Measurements from ENCODE around the gene NDUFS6. TPM values are rescaled to one million over a fixed set of nuclear protein-coding genes. Genes with fewer than 3 reads are reported as not detected.

NDUFS6 gene
- total and polyA plus RNA-seq, 2 of the 4 experiments (the other 2 are of a cell fraction): 10.4 to 69.0 TPM

DNA sequence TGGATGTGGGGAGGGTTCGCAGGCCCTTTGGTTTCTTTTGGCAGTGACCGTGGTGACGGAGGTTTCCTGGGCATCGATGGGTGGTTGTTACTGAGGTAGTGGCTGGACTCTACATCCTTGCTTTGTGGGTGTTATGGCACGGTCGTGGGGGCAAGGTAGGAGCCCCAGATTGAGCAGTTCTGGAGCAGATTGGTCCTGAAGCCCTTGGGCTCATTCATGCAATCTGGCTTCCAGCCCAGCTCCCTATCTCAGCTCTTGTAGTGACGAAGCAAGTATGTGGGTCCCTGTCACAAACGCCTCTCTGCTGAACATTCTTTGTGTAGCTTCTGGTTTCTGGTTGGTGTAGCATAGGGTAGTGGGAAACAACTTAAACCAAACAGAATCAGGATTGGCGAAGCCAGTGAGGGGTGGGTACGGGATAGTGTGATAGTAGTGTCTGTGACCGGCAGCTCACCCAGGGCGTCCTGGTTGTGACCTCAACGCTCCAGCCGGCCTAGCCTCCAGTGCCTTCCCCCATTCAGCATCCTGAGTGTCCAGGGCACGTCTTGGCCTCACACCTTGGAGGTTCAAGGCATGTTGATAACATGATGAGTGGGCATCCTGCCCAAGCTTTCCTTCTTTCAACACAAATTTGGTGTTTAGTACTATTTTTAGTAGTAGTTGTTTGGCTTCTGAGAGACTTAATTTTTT is 2.9 kb downstream of the NDUFS6 start:
- dilution Hi-C loops (cut with HindIII; ENCODE audit: low sequenced_read_pairs, unreplicated experiment): no loop called here
- in situ Hi-C loops (cut with MboI; ENCODE audit: low sequenced_read_pairs): no loop called here
- no peak overlapping the region for H3K14ac ChIP-seq (replicated peaks; ENCODE audit: low read depth, low read length)

More for the DNA sequence above, 2.9 kb downstream of the NDUFS6 start:
- ChIA-PET CTCF (no interaction called here), POLR2A (ENCODE audit: unreplicated experiment) (no interaction called here)
- H2AK5ac ChIP-seq (ENCODE audit: low read depth, low read length): no peak overlapping the region
- H4K8ac ChIP-seq (ENCODE audit: low read depth in 2 of 2, low read length in 2 of 2): no peak overlapping the region
- intact Hi-C loops (cut with micrococcal nuclease): no loop called here
- H3K79me1 ChIP-seq (ENCODE audit: low read depth in 1 of 2, low read length in 2 of 2): peaks cover 42 to 71% of the 10 kb centered on the region in 2 experiments
- H3K27me3 ChIP-seq (ENCODE audit: control insufficient read depth, insufficient read depth, low read length): no peaks in the 10 kb centered on the region
- H3K9me1 ChIP-seq (ENCODE audit: insufficient read depth, low read length): no peaks in the 10 kb centered on the region
- no peak overlapping the region for H2BK5ac ChIP-seq (ENCODE audit: low read depth, low read length, poor library complexity, severe bottlenecking)
- no peaks in the 10 kb centered on the region for H3K9me3 ChIP-seq (ENCODE audit: control insufficient read depth, insufficient read depth, low read length)
- H2AK9ac ChIP-seq (replicated peaks; ENCODE audit: low read depth, low read length, poor library complexity): no peak overlapping the region
- H2BK20ac ChIP-seq (ENCODE audit: low read depth, low read length): no peak overlapping the region
- H3K36me3 ChIP-seq (ENCODE audit: control insufficient read depth, insufficient read depth, low read length): peaks cover 50% of the 10 kb centered on the region
- TF ChIP-seq CHD1 (IDR thresholded peaks at IDR 0.05; ENCODE audit: low read depth, low read length) (no peak), MAZ (IDR thresholded peaks at IDR 0.05; ENCODE audit: borderline replicate concordance, low read depth, low read length) (no peak), FOS (IDR thresholded peaks at IDR 0.05; ENCODE audit: low read depth, low read length) (no peak), SMC3 (IDR thresholded peaks at IDR 0.05; ENCODE audit: low read depth, low read length) (no peak), BHLHE40 (IDR thresholded peaks at IDR 0.05; ENCODE audit: low read depth, low read length) (no peak), RAD21 (IDR thresholded peaks at IDR 0.05; ENCODE audit: low read length) (no peak), MAFK (IDR thresholded peaks at IDR 0.05; ENCODE audit: low read depth, low read length) (no peak)
- no peak overlapping the region for H3K27ac ChIP-seq (ENCODE audit: insufficient read depth, low read length)
- H3K4me1 ChIP-seq (ENCODE audit: control insufficient read depth, insufficient read depth, low read length): peaks cover 6% of the 10 kb centered on the region; the same call in 1 of the 2 replicates
- no peak overlapping the region for H2BK120ac ChIP-seq (ENCODE audit: low read depth, low read length)
- WGBS, 2 experiments (ENCODE audit: extremely low coverage in 2 of 2, insufficient read length in 1 of 2): 83% methylated on average over 2 of the region's 15 CpGs; no CpG with 5 or more reads in 1 of the 2 experiments
- no peaks in the 10 kb centered on the region for H4K20me1 ChIP-seq (ENCODE audit: insufficient read depth, low read length)
- H4K5ac ChIP-seq (ENCODE audit: low read depth, low read length): no peak overlapping the region
- no peak overlapping the region for H3K4ac ChIP-seq (ENCODE audit: low read depth, low read length)
- ATAC-seq (ENCODE audit: low read depth): no peak
- no peak overlapping the region for H4K91ac ChIP-seq (ENCODE audit: insufficient read depth, low read depth, low read length)
- H3K18ac ChIP-seq (ENCODE audit: low read depth, low read length): no peak overlapping the region
- H3K23ac ChIP-seq (ENCODE audit: low read depth, low read length): no peak overlapping the region
- DNase-seq: peak; percentile 10
- H3K4me3 ChIP-seq (ENCODE audit: insufficient read depth, low read depth, low read length): no peak overlapping the region
- no peak overlapping the region for H2BK15ac ChIP-seq (ENCODE audit: low read depth, low read length)
- H3K4me2 ChIP-seq (ENCODE audit: low read depth, low read length): no peak overlapping the region
- no peak overlapping the region for H2AFZ ChIP-seq (replicated peaks; ENCODE audit: low read length, poor library complexity)
- no TSS peak for BruUV-seq (replicated peaks)
- no peak overlapping the region for H3K56ac ChIP-seq (ENCODE audit: extremely low read depth, insufficient read depth, low read length)
- no peak overlapping the region for H3K9ac ChIP-seq (ENCODE audit: low read depth, low read length)

All from IMR-90 (cell line).